PC-9 (cell line): ENCODE measurements around the gene PHYH. TPM values are rescaled to one million over a fixed set of nuclear protein-coding genes. Genes with fewer than 3 reads are reported as not detected.

Source experiments
- BruUV-seq: library from RNA; stranded (reverse); fragments of 400-500 nt; replicated peaks from 2 replicates; lab custom pipeline; 2021; lab: Mats Ljungman, UMichigan
- CTCF ChIA-PET: fragments of 300-600 bp; sonication (Branson Sonifier 250); formaldehyde crosslinking; loops from one replicate; lab custom pipeline; 2022; ENCODE audit warnings: antibody characterized with exemption; lab: Charles Lee
- POLR2A ChIA-PET: fragments of 300-600 bp; sonication (Branson Sonifier 250); formaldehyde crosslinking; loops from one replicate; lab custom pipeline; 2022; ENCODE audit warnings: antibody characterized with exemption; ENCODE audit not compliant: unreplicated experiment; lab: Charles Lee
- DNase-seq, 2 experiments: peaks; one replicate each; pipeline versions ENCODE4 v3.0.0 to v3.0.0-alpha.2; 2015 to 2022; ENCODE audit warnings: mixed read lengths in 1 of 2
- H2AFZ ChIP-seq: fragments of 200-600 bp; sonication (generic); 2 replicates; pipeline ENCODE4 v1.8.1; 2017; ENCODE audit warnings: antibody characterized with exemption
- H3F3A ChIP-seq: fragments of 200-600 bp; sonication (generic); 2 replicates; pipeline ENCODE4 v1.8.1; 2017; ENCODE audit warnings: antibody characterized with exemption, mild to moderate bottlenecking, low read depth; ENCODE audit not compliant: insufficient read depth
- H3K27ac ChIP-seq: fragments of 200-600 bp; sonication (generic); 2 replicates; pipeline ENCODE4 v1.6.1; 2016; ENCODE audit warnings: mixed run types
- H3K27me3 ChIP-seq: fragments of 200-600 bp; sonication (generic); 2 replicates; pipeline ENCODE4 v1.6.1; 2016; ENCODE audit warnings: low read depth, mixed run types; ENCODE audit not compliant: insufficient read depth
- H3K36me3 ChIP-seq: fragments of 200-600 bp; sonication (generic); 2 replicates; pipeline ENCODE4 v1.6.1; 2016; ENCODE audit warnings: low read depth, mixed run types
- H3K4me1 ChIP-seq: fragments of 200-600 bp; sonication (generic); replicated peaks from 2 replicates; pipeline ENCODE4 v1.6.1; 2016; ENCODE audit warnings: mixed run types; ENCODE audit not compliant: insufficient read depth
- H3K4me2 ChIP-seq: fragments of 200-600 bp; sonication (generic); 2 replicates; pipeline ENCODE4 v1.6.1; 2017; ENCODE audit warnings: mixed run types
- H3K4me3 ChIP-seq: fragments of 200-600 bp; sonication (generic); 2 replicates; pipeline ENCODE4 v1.6.1; 2016; ENCODE audit warnings: mixed run types
- H3K79me2 ChIP-seq: fragments of 200-600 bp; sonication (generic); 2 replicates; pipeline ENCODE4 v1.6.1; 2017; ENCODE audit warnings: low read depth, mixed run types
- H3K9me2 ChIP-seq: fragments of 200-600 bp; sonication (generic); 2 replicates; pipeline ENCODE4 v1.8.1; 2017; ENCODE audit warnings: mild to moderate bottlenecking; ENCODE audit not compliant: insufficient read depth
- H3K9me3 ChIP-seq: fragments of 200-600 bp; sonication (generic); 2 replicates; pipeline ENCODE4 v1.8.1; 2016; ENCODE audit warnings: low read depth; ENCODE audit not compliant: insufficient read depth
- H4K20me1 ChIP-seq: fragments of 200-600 bp; sonication (generic); 2 replicates; pipeline ENCODE4 v1.8.1; 2017; ENCODE audit not compliant: insufficient read depth
- CTCF ChIP-seq: fragments of 200-600 bp; sonication (generic); conservative IDR thresholded peaks from 2 replicates; pipeline ENCODE4 v1.6.1; 2017; ENCODE audit warnings: mixed run types, antibody characterized with exemption, mild to moderate bottlenecking, moderate library complexity
- EZH2 ChIP-seq: fragments of 200-600 bp; sonication (generic); IDR thresholded peaks from 2 replicates; pipeline ENCODE4 v1.8.0; 2017; ENCODE audit warnings: antibody characterized with exemption, low read depth
- intact Hi-C: fragments of 100-400 bp; cut with micrococcal nuclease; formaldehyde crosslinking; loops from one replicate; pipeline ENCODE4 v1.10.0; 2022; ENCODE audit not compliant: unreplicated experiment
- total RNA-seq: library from RNA; stranded (reverse); gene quantifications from 2 replicates; pipeline ENCODE4 v1.2.3, GENCODE V29; 2021

The PHYH gene
- total RNA-seq, 1 experiment from 2014 or later = 16.5 TPM

DNA sequence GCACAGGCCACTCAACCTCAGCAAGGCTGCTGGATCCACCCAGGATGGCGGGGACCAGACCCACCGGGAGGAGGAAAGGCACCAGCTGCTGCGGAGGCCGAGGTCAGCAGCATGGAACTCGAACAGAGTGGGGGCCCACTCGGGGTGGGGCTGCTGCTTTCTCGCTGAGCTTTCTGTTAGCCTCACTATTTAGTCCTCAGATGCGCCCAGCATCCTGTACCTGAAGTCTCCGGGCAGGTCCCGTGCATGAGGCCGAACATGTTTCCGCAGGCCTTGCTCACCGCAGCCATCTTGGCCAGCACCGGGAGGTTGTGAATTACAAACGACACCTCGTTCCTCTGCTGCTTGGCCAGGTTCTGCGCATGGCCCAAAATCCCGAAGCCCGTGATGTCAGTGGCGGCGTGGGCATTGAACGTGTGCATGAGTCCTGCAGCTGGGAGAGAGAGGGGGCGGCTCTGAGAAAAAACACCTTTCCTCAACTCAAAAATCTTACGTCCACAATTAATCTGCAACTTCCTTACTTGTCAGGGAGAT, 22.8 kb upstream of the PHYH start:
- Histone ChIP-seq H3K36me3 (no peaks in the 10 kb centered on the region), H3K4me3 (no peak overlapping the region), H3K9me3 (no peaks in the 10 kb centered on the region), H3K27ac (no peak overlapping the region), H3K4me2 (no peak overlapping the region), H4K20me1 (no peaks in the 10 kb centered on the region), H3K4me1 (no peaks in the 10 kb centered on the region), H2AFZ (no peak overlapping the region), H3F3A (no peaks in the 10 kb centered on the region), H3K9me2 (no peaks in the 10 kb centered on the region), H3K79me2 (no peaks in the 10 kb centered on the region), H3K27me3 (no peaks in the 10 kb centered on the region)
- no TSS peak for BruUV-seq
- DNase-seq = no peak
- TF ChIP-seq EZH2 (no peak), CTCF (no peak)
- CTCF ChIA-PET = no interaction called here
- intact Hi-C loops = no loop called here
- POLR2A ChIA-PET = no interaction called here

DNA sequence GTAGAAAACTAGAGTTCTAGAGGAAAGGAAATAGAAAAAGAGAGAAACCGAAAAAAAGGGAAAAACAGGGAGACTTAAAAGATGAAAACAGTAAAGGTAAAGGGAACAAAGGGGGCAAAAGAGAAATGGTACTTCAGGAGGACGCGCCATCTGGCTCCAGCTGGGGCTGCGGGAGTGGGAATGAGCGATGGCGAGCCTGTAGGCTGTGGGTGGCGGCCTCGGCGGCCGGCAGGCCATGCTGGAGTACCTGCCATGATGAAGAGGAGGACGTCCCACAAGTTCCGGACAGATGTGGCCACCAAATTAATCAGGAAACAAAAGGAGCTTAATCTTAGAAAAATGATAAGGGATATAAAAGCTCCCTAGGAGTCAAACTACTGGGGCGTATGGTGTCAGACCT, 21.7 kb upstream of the PHYH start:
- no peaks in the 10 kb centered on the region for H4K20me1 ChIP-seq
- H3F3A ChIP-seq = peaks cover 2% of the 10 kb centered on the region; the same call in 1 of the 2 replicates
- DNase-seq = no peak
- H3K36me3 ChIP-seq = no peaks in the 10 kb centered on the region
- no peak overlapping the region for H3K4me2 ChIP-seq
- H3K9me3 ChIP-seq = no peaks in the 10 kb centered on the region
- no peaks in the 10 kb centered on the region for H3K4me1 ChIP-seq
- H3K27me3 ChIP-seq = no peaks in the 10 kb centered on the region
- no peak for TF ChIP-seq EZH2
- no peak for TF ChIP-seq CTCF
- no peak overlapping the region for H3K4me3 ChIP-seq
- no peak overlapping the region for H3K27ac ChIP-seq
- intact Hi-C loops = no loop called here
- BruUV-seq = no TSS peak
- CTCF ChIA-PET = no interaction called here
- H3K79me2 ChIP-seq = no peaks in the 10 kb centered on the region
- POLR2A ChIA-PET = no interaction called here
- H3K9me2 ChIP-seq = no peaks in the 10 kb centered on the region
- H2AFZ ChIP-seq = no peak overlapping the region

DNA sequence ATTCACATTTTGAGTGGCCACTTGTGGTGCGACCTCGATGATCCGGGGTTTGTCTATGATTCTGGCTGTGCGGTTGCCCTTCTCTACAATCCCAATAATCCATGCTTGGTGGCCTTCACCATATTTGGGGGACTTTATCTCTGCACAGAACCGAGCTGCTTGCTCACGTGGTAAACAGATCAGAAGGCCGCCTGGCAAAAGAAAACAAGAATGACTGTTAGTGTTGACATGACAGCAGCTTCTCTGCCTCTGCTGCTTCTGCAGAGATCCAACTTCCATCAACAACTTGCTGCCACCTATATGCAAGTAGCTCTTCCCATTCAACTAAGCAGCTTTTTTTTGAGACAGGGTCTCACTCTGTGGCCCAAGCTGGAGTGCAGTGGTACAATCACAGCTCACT, 19.3 kb upstream of the PHYH start:
- H3K4me1 ChIP-seq = no peaks in the 10 kb centered on the region
- no TSS peak for BruUV-seq
- no peaks in the 10 kb centered on the region for H4K20me1 ChIP-seq
- intact Hi-C loops = no loop called here
- no peaks in the 10 kb centered on the region for H3K9me3 ChIP-seq
- DNase-seq = no peak
- H3K79me2 ChIP-seq = no peaks in the 10 kb centered on the region
- H2AFZ ChIP-seq = no peak overlapping the region
- H3K4me3 ChIP-seq = no peak overlapping the region
- POLR2A ChIA-PET = no interaction called here
- no peaks in the 10 kb centered on the region for H3K36me3 ChIP-seq
- no peak overlapping the region for H3K4me2 ChIP-seq
- CTCF ChIA-PET = interaction anchor here (0.6 kb wide), 1 partner anchor 8 kb away, joined by 7 read pairs; no protein-coding TSS in a partner anchor
- peaks cover 4% of the 10 kb centered on the region; the same call in 1 of the 2 replicates for H3F3A ChIP-seq
- TF ChIP-seq EZH2 (no peak), CTCF (no peak)
- no peaks in the 10 kb centered on the region for H3K9me2 ChIP-seq
- H3K27me3 ChIP-seq = no peaks in the 10 kb centered on the region
- H3K27ac ChIP-seq = no peak overlapping the region
